Measurements from ENCODE around the gene METTL21A.

Gene METTL21A

DNA sequence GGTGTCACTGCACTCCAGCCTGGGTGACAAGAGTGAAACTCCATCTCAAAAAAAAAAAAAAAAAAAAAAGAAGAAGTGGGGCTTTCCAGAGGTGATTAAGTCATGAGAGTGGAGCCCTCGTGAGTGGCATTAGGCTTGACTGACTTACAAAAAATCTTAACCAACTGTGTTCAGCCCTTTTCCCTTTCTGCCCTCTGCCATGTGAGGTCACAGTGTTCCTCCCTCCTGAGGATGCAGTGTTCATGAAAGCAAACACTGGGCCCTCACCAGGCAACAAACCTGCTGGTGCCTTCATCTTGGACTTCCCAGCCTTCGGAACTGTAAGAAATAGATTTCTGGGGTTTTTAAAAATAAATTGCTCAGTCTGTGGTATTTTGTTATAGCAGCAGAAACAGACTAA, 37.0 kb upstream of the METTL21A start:
- Histone ChIP-seq H3K9me3 (ENCODE audit: control insufficient read depth, insufficient read depth, low read length) (no peaks in the 10 kb centered on the region), H3K4me1 (ENCODE audit: control insufficient read depth, low read length) (peaks cover 85% of the 10 kb centered on the region), H3K27ac (ENCODE audit: low read depth, low read length) (peak overlapping the region; percentile 84), H3F3A (ENCODE audit: control insufficient read depth, insufficient read depth) (peaks cover 26% of the 10 kb centered on the region), H3K4me2 (ENCODE audit: low read length) (peak overlapping the region; percentile 68), H3K27me3 (ENCODE audit: control insufficient read depth, low read length) (no peaks in the 10 kb centered on the region), H3K36me3 (ENCODE audit: control insufficient read depth, low read length) (peaks cover 19% of the 10 kb centered on the region), H4K20me1 (ENCODE audit: control insufficient read depth, insufficient read depth, low read depth, low read length) (no peaks in the 10 kb centered on the region), H3K9me2 (replicated peaks; ENCODE audit: control insufficient read depth, low read length) (no peaks in the 10 kb centered on the region), H3K4me3 (ENCODE audit: low read length) (peak overlapping the region; percentile 78), H3K79me2 (ENCODE audit: control insufficient read depth, low read length) (peaks cover 49% of the 10 kb centered on the region)
- no peak for TF ChIP-seq EZH2phosphoT487 (IDR thresholded peaks at IDR 0.05; ENCODE audit: borderline replicate concordance, low read length)
- TF ChIP-seq, protein P1, sequence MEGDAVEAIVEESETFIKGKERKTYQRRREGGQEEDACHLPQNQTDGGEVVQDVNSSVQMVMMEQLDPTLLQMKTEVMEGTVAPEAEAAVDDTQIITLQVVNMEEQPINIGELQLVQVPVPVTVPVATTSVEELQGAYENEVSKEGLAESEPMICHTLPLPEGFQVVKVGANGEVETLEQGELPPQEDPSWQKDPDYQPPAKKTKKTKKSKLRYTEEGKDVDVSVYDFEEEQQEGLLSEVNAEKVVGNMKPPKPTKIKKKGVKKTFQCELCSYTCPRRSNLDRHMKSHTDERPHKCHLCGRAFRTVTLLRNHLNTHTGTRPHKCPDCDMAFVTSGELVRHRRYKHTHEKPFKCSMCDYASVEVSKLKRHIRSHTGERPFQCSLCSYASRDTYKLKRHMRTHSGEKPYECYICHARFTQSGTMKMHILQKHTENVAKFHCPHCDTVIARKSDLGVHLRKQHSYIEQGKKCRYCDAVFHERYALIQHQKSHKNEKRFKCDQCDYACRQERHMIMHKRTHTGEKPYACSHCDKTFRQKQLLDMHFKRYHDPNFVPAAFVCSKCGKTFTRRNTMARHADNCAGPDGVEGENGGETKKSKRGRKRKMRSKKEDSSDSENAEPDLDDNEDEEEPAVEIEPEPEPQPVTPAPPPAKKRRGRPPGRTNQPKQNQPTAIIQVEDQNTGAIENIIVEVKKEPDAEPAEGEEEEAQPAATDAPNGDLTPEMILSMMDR (IDR thresholded peaks at IDR 0.05; ENCODE audit: low read depth, low read length, poor library complexity, severe bottlenecking), result no peak

DNA sequence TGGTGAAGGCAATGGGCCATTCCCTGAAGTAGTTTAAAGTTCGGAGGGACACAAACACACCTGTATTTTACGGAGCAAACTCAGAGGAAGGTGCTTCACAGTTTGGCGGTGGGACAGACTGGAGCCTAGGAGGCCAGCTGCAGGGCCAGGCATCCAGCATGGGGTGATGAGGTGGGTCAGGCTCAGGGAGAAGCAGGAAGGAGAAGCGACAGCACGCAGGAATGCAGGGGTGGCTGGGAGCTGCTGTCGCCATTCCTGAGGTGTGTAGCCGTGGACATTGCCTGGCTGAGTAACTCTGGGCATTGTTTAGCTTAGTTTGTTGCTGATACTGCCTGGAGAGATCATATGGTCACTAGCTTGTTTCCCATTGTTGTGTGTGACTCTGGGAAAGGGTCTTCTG, 35.8 kb upstream of the METTL21A start:
- Histone ChIP-seq H3K79me2 (ENCODE audit: control insufficient read depth, low read length) (peaks cover 39% of the 10 kb centered on the region), H3K27me3 (ENCODE audit: control insufficient read depth, low read length) (no peaks in the 10 kb centered on the region), H4K20me1 (ENCODE audit: control insufficient read depth, insufficient read depth, low read depth, low read length) (no peaks in the 10 kb centered on the region), H3K4me1 (ENCODE audit: control insufficient read depth, low read length) (peaks cover 85% of the 10 kb centered on the region), H3K9me2 (replicated peaks; ENCODE audit: control insufficient read depth, low read length) (no peaks in the 10 kb centered on the region), H3K4me2 (ENCODE audit: low read length) (peak overlapping the region; percentile 68; the same call in 1 of the 2 replicates), H3F3A (ENCODE audit: control insufficient read depth, insufficient read depth) (peaks cover 28% of the 10 kb centered on the region), H3K9me3 (ENCODE audit: control insufficient read depth, insufficient read depth, low read length) (no peaks in the 10 kb centered on the region), H3K4me3 (ENCODE audit: low read length) (peak overlapping the region; percentile 78; the same call in 1 of the 2 replicates), H3K27ac (ENCODE audit: low read depth, low read length) (peak overlapping the region; percentile 84), H3K36me3 (ENCODE audit: control insufficient read depth, low read length) (peaks cover 13% of the 10 kb centered on the region)
- TF ChIP-seq, protein P1 (IDR thresholded peaks at IDR 0.05; ENCODE audit: low read depth, low read length, poor library complexity, severe bottlenecking), result no peak
- TF ChIP-seq EZH2phosphoT487 (IDR thresholded peaks at IDR 0.05; ENCODE audit: borderline replicate concordance, low read length), result no peak

DNA sequence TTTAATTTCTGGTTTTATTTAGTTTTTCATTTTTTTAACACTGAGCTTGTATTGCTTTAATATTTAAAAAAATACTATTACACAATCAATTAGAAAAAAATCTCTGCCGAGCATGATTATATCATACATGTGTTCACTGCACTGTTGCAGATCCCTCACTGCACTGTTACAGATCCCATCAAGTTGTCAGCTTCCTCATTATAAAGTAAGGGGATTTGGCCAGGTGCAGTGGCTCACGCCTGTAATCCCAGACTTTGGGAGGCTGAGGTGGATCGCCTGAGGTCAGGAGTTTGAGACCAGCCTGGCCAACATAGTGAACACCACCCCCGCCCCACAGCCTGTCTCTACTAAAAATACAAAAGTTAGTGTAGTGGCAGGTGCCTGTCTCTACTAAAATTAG, 33.0 kb upstream of the METTL21A start:
- Histone ChIP-seq H4K20me1 (ENCODE audit: control insufficient read depth, insufficient read depth, low read depth, low read length) (no peaks in the 10 kb centered on the region), H3K9me2 (replicated peaks; ENCODE audit: control insufficient read depth, low read length) (no peaks in the 10 kb centered on the region)
- TF ChIP-seq, protein P1 (IDR thresholded peaks at IDR 0.05; ENCODE audit: low read depth, low read length, poor library complexity, severe bottlenecking), result no peak
- no peak for TF ChIP-seq EZH2phosphoT487 (IDR thresholded peaks at IDR 0.05; ENCODE audit: borderline replicate concordance, low read length)

More for the DNA sequence above, 33.0 kb upstream of the METTL21A start:
- H3K27me3 ChIP-seq (ENCODE audit: control insufficient read depth, low read length), result no peaks in the 10 kb centered on the region
- peaks cover 3% of the 10 kb centered on the region for H3K36me3 ChIP-seq (ENCODE audit: control insufficient read depth, low read length)
- H3K9me3 ChIP-seq (ENCODE audit: control insufficient read depth, insufficient read depth, low read length), result no peaks in the 10 kb centered on the region
- peak overlapping the region; percentile 53 for H3K4me3 ChIP-seq (ENCODE audit: low read length)
- peak overlapping the region; percentile 94 for H3K27ac ChIP-seq (ENCODE audit: low read depth, low read length)
- peaks cover 75% of the 10 kb centered on the region for H3K4me1 ChIP-seq (ENCODE audit: control insufficient read depth, low read length)
- H3F3A ChIP-seq (ENCODE audit: control insufficient read depth, insufficient read depth), result peaks cover 25% of the 10 kb centered on the region
- peak overlapping the region; percentile 79 for H3K4me2 ChIP-seq (ENCODE audit: low read length)
- H3K79me2 ChIP-seq (ENCODE audit: control insufficient read depth, low read length), result peaks cover 10% of the 10 kb centered on the region

Measured in DOHH2 (cell line).